Tibial artery (tissue), 4 donors: Measurements from ENCODE around the gene KIFC3.

Experiments used
- DNase-seq, 2 donors: peaks; one replicate each; pipeline ENCODE4 v3.0.0-alpha.2; 2019
- H3K27ac ChIP-seq, 2 donors: fragments of 200-600 bp; sonication (generic) in 1 of 2; 1 replicate in 1 of 2; 2 replicates in 1 of 2; pipeline ENCODE4 v1.5.1; 2018 to 2019; ENCODE audit warnings: mild to moderate bottlenecking in 1 of 2
- H3K27me3 ChIP-seq, 2 donors: fragments of 200-600 bp; sonication (generic) in 1 of 2; one replicate each; pipeline versions ENCODE4 v1.5.1 to v1.6.0; 2016 to 2019
- H3K36me3 ChIP-seq, 3 donors: fragments of 200-600 bp; sonication (generic) in 2 of 3; one replicate each; pipeline ENCODE4 v1.5.1; 2016 to 2019; ENCODE audit warnings: mild to moderate bottlenecking in 2 of 3
- H3K4me1 ChIP-seq, 4 donors: fragments of 200-600 bp; sonication (generic) in 2 of 4; 1 replicate in 3 of 4; 2 replicates in 1 of 4; pipeline ENCODE4 v1.5.1; 2016 to 2019
- H3K4me3 ChIP-seq, 2 donors: fragments of 200-600 bp; sonication (generic) in 1 of 2; 1 replicate in 1 of 2; 2 replicates in 1 of 2; pipeline ENCODE4 v1.5.1; 2018 to 2019; ENCODE audit warnings: mild to moderate bottlenecking in 2 of 2
- H3K9me3 ChIP-seq, 3 donors: fragments of 200-600 bp; sonication (generic) in 1 of 3; one replicate each; pipeline ENCODE4 v1.5.1; 2016 to 2019
- CTCF ChIP-seq, 2 experiments: fragments of 200-600 bp in 1 of 2; fragments of 450-650 bp in 1 of 2; IDR thresholded peaks; one replicate each; pipeline ENCODE4 v1.5.1; 2017 to 2019; ENCODE audit warnings: antibody characterized with exemption in 2 of 2, mild to moderate bottlenecking in 1 of 2, moderate library complexity in 1 of 2
- intact Hi-C: fragments of 100-400 bp; cut with DNase I; formaldehyde crosslinking; loops from one replicate; pipeline ENCODE4 v1.15.0; 2023; ENCODE audit warnings: low total_unique reads

Gene KIFC3

GRCh38 chr16:57761301-57761700, 41.0 kb downstream of the KIFC3 start:
- Histone ChIP-seq H3K4me1 (peaks cover 0 to 7% (median 3%) of the 10 kb centered on the region in 4 donors), H3K27me3 (no peaks in the 10 kb centered on the region), H3K4me3 (no peak overlapping the region), H3K9me3 (no peaks in the 10 kb centered on the region), H3K36me3 (peaks cover 0 to 82% (median 41%) of the 10 kb centered on the region in 3 donors), H3K27ac (no peak overlapping the region)
- DNase-seq, result no peak
- no peak for TF ChIP-seq CTCF (IDR thresholded peaks at IDR 0.05)
- intact Hi-C loops, result no loop called here

- intact Hi-C loops, result no loop called here
- Histone ChIP-seq H3K27ac (no peak overlapping the region), H3K4me3 (no peak overlapping the region), H3K9me3 (no peaks in the 10 kb centered on the region), H3K4me1 (peaks cover 0 to 7% (median 3%) of the 10 kb centered on the region in 4 donors), H3K36me3 (peaks cover 0 to 82% (median 38%) of the 10 kb centered on the region in 3 donors), H3K27me3 (no peaks in the 10 kb centered on the region)
- no peak for TF ChIP-seq CTCF (IDR thresholded peaks at IDR 0.05)
- DNase-seq, result no peak
Measured at GRCh38 chr16:57760357-57761160, 41.7 kb downstream of the KIFC3 start.

GRCh38 chr16:57759541-57760356, 42.5 kb downstream of the KIFC3 start:
- H3K27me3 ChIP-seq, result no peaks in the 10 kb centered on the region
- intact Hi-C loops, result loop anchor here (5.0 to 10.0 kb wide), 2 partner anchors 103 to 235 kb away; no protein-coding TSS in a partner anchor
- DNase-seq, result no peak
- no peak for TF ChIP-seq CTCF (IDR thresholded peaks at IDR 0.05)
- no peaks in the 10 kb centered on the region for H3K9me3 ChIP-seq
- H3K4me1 ChIP-seq, result peaks cover 0 to 6% (median 3%) of the 10 kb centered on the region in 4 donors
- no peak overlapping the region for H3K27ac ChIP-seq
- H3K4me3 ChIP-seq, result no peak overlapping the region
- H3K36me3 ChIP-seq, result peaks cover 0 to 85% (median 43%) of the 10 kb centered on the region in 3 donors

- Histone ChIP-seq H3K27me3 (no peaks in the 10 kb centered on the region), H3K27ac (no peak overlapping the region), H3K4me1 (peaks cover 0 to 6% (median 2%) of the 10 kb centered on the region in 4 donors), H3K4me3 (no peak overlapping the region), H3K36me3 (peaks cover 0 to 88% (median 42%) of the 10 kb centered on the region in 3 donors), H3K9me3 (no peaks in the 10 kb centered on the region)
- TF ChIP-seq CTCF (IDR thresholded peaks at IDR 0.05), result no peak
- intact Hi-C loops, result loop anchor here (5.0 to 10.0 kb wide), 2 partner anchors 103 to 236 kb away; no protein-coding TSS in a partner anchor
- DNase-seq, result no peak
Measured at GRCh38 chr16:57759131-57759530, 43.2 kb downstream of the KIFC3 start.

- H3K27me3 ChIP-seq, result no peaks in the 10 kb centered on the region
- H3K36me3 ChIP-seq, result peaks cover 0 to 88% (median 39%) of the 10 kb centered on the region in 3 donors
- H3K4me1 ChIP-seq, result peaks cover 0 to 6% (median 2%) of the 10 kb centered on the region in 4 donors
- intact Hi-C loops, result loop anchor here (5.0 to 10.0 kb wide), 2 partner anchors 104 to 236 kb away; no protein-coding TSS in a partner anchor
- H3K27ac ChIP-seq, result no peak overlapping the region
- no peak overlapping the region for H3K4me3 ChIP-seq
- no peaks in the 10 kb centered on the region for H3K9me3 ChIP-seq
- no peak for DNase-seq
- TF ChIP-seq CTCF (IDR thresholded peaks at IDR 0.05), result no peak
Measured at GRCh38 chr16:57758331-57759117, 43.8 kb downstream of the KIFC3 start.
